PC-3 (cell line): ENCODE measurements around the gene FFAR4. TPM values are rescaled to one million over a fixed set of nuclear protein-coding genes. Genes with fewer than 3 reads are reported as not detected.

Source experiments
- ATAC-seq: fragments of 200-7000 bp; cut with Tn5 transposase; 2 replicates; pipeline ENCODE4 v1.9.1; 2020; ENCODE audit warnings: mild to moderate bottlenecking, moderate library complexity
- BruUV-seq: library from RNA; stranded (reverse); fragments of 400-500 nt; replicated peaks from 2 replicates; lab custom pipeline; 2021; lab: Mats Ljungman, UMichigan
- CTCF ChIA-PET: fragments of 300-600 bp; sonication (Branson Sonifier 250); formaldehyde crosslinking; loops from one replicate; lab custom pipeline; 2022; ENCODE audit warnings: antibody characterized with exemption; lab: Charles Lee
- POLR2A ChIA-PET: fragments of 300-600 bp; sonication (Branson Sonifier 250); formaldehyde crosslinking; loops from one replicate; lab custom pipeline; 2022; ENCODE audit warnings: antibody characterized with exemption; ENCODE audit not compliant: unreplicated experiment; lab: Charles Lee
- DNase-seq: peaks from one replicate; pipeline ENCODE4 v3.0.0-alpha.2; 2015
- H2AFZ ChIP-seq: fragments of 300-600 bp; sonication (generic); 2 replicates; pipeline ENCODE4 v1.6.0; 2016; ENCODE audit warnings: antibody characterized with exemption, low read length
- H3F3A ChIP-seq: fragments of 300-600 bp; sonication (generic); one replicate; pipeline ENCODE4 v1.6.0; 2017; ENCODE audit warnings: antibody characterized with exemption, low read length, control low read depth, mild to moderate bottlenecking; ENCODE audit not compliant: unreplicated experiment
- H3K27ac ChIP-seq: fragments of 300-600 bp; sonication (generic); 2 replicates; pipeline ENCODE4 v1.5.1; 2016; ENCODE audit warnings: mild to moderate bottlenecking, low read length
- H3K27me3 ChIP-seq: fragments of 300-600 bp; sonication (generic); 2 replicates; pipeline ENCODE4 v1.6.1; 2016; ENCODE audit warnings: low read length, mixed read lengths
- H3K36me3 ChIP-seq: fragments of 300-600 bp; sonication (generic); 2 replicates; pipeline ENCODE4 v1.6.1; 2016; ENCODE audit warnings: low read depth, mixed run types, low read length, mixed read lengths
- H3K4me1 ChIP-seq: fragments of 300-600 bp; sonication (generic); 2 replicates; pipeline ENCODE4 v1.5.1; 2016; ENCODE audit warnings: low read length; ENCODE audit not compliant: insufficient read depth
- H3K4me2 ChIP-seq: fragments of 300-600 bp; sonication (generic); 2 replicates; pipeline ENCODE4 v1.6.0; 2016; ENCODE audit warnings: low read length
- H3K4me3 ChIP-seq: fragments of 300-600 bp; sonication (generic); 2 replicates; pipeline ENCODE4 v1.5.1; 2016; ENCODE audit warnings: mild to moderate bottlenecking, low read length, mixed read lengths
- H3K79me2 ChIP-seq: fragments of 300-600 bp; sonication (generic); 2 replicates; pipeline ENCODE4 v1.6.1; 2017; ENCODE audit warnings: low read length, mixed read lengths
- H3K9ac ChIP-seq: fragments of 300-600 bp; sonication (generic); 2 replicates; pipeline ENCODE4 v1.6.0; 2016; ENCODE audit warnings: mild to moderate bottlenecking, low read length
- H3K9me2 ChIP-seq: fragments of 300-600 bp; sonication (generic); replicated peaks from 2 replicates; pipeline ENCODE4 v1.6.1; 2016; ENCODE audit warnings: mixed run types, low read length, mixed read lengths
- H3K9me3 ChIP-seq: fragments of 300-600 bp; sonication (generic); 2 replicates; pipeline ENCODE4 v1.6.1; 2016; ENCODE audit warnings: low read length, mixed read lengths
- H4K20me1 ChIP-seq: fragments of 300-600 bp; sonication (generic); 2 replicates; pipeline ENCODE4 v1.6.1; 2016; ENCODE audit warnings: low read length, mixed read lengths
- EZH2 ChIP-seq: fragments of 300-600 bp; sonication (generic); IDR thresholded peaks from one replicate; pipeline ENCODE4 v1.6.1; 2017; ENCODE audit warnings: antibody characterized with exemption, mild to moderate bottlenecking, low read length; ENCODE audit not compliant: unreplicated experiment
- EZH2phosphoT487 ChIP-seq: fragments of 300-600 bp; sonication (generic); IDR thresholded peaks from 2 replicates; pipeline ENCODE4 v1.6.1; 2018; ENCODE audit warnings: mild to moderate bottlenecking, antibody characterized with exemption, low read length, borderline replicate concordance
- intact Hi-C: fragments of 100-400 bp; cut with micrococcal nuclease; formaldehyde crosslinking; loops from 2 replicates; pipeline ENCODE4 v1.9.0; 2023
- total RNA-seq: library from RNA; depleted of rRNA; stranded (reverse); fragments of >200 nt; gene quantifications from 2 replicates; pipeline ENCODE4 v1.2.3, GENCODE V29; 2014
- TF ChIP-seq, protein P1 (sequence below): fragments of 300-600 bp; sonication (generic); conservative IDR thresholded peaks from 2 replicates; pipeline ENCODE4 v1.5.1; 2017; ENCODE audit warnings: antibody characterized with exemption, low read depth, mild to moderate bottlenecking, low read length

FFAR4 gene
- total RNA-seq, 1 experiment from 2014 or later = 1.5 TPM

DNA sequence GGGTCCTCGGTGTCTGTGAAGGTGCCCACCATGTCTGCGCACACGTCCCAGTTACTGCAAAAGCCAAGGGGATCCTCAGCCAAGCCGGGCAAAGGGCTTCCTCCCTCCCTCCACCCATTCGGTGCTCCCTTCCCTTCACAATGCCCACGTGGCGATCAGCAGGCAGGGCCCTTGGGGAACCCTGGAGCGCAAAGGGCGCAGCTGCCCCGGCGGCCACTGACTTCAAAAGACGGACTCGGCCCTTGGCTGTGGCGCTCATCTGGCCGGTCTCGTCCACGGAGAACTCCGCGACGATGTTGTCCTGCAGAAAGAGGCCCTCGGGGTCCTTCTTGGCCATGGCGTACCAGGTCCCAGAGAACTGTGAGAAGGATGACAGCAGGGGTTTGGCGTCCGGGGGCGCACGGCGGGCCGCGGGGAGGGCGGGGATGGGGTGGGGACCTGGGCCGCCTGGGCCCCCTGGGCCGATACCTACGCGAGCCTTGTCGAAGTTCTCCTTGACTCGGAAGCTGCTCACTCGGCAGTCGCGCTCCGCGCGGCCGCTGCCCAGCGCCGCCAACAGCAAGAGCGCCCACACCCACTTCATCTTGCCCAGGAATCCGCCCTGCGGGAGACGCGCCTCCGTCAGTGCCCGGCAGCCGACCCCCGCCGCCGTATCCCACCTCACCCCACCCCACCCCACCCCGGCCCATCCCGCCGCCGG lies 34.1 kb downstream of the FFAR4 start:
- Histone ChIP-seq H3K9ac (no peak overlapping the region), H3K4me2 (peak overlapping the region; percentile 86; the same call in 1 of the 2 replicates), H3K36me3 (no peaks in the 10 kb centered on the region), H3K4me3 (no peak overlapping the region), H3K79me2 (no peaks in the 10 kb centered on the region), H3F3A (no peaks in the 10 kb centered on the region), H3K9me3 (no peaks in the 10 kb centered on the region), H3K4me1 (peaks cover 8% of the 10 kb centered on the region; the same call in 1 of the 2 replicates), H3K9me2 (no peaks in the 10 kb centered on the region), H2AFZ (no peak overlapping the region), H4K20me1 (no peaks in the 10 kb centered on the region), H3K27me3 (no peaks in the 10 kb centered on the region), H3K27ac (no peak overlapping the region)
- ATAC-seq (peak; percentile 27), DNase-seq (no peak)
- POLR2A ChIA-PET = no interaction called here
- no peak for TF ChIP-seq EZH2
- TF ChIP-seq EZH2phosphoT487 = no peak
- TF ChIP-seq, protein P1, sequence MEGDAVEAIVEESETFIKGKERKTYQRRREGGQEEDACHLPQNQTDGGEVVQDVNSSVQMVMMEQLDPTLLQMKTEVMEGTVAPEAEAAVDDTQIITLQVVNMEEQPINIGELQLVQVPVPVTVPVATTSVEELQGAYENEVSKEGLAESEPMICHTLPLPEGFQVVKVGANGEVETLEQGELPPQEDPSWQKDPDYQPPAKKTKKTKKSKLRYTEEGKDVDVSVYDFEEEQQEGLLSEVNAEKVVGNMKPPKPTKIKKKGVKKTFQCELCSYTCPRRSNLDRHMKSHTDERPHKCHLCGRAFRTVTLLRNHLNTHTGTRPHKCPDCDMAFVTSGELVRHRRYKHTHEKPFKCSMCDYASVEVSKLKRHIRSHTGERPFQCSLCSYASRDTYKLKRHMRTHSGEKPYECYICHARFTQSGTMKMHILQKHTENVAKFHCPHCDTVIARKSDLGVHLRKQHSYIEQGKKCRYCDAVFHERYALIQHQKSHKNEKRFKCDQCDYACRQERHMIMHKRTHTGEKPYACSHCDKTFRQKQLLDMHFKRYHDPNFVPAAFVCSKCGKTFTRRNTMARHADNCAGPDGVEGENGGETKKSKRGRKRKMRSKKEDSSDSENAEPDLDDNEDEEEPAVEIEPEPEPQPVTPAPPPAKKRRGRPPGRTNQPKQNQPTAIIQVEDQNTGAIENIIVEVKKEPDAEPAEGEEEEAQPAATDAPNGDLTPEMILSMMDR = no peak
- intact Hi-C loops = loop anchor here (10.0 kb wide), 1 partner anchor 54 kb away; no protein-coding TSS in a partner anchor
- CTCF ChIA-PET = no interaction called here
- BruUV-seq = no TSS peak

DNA sequence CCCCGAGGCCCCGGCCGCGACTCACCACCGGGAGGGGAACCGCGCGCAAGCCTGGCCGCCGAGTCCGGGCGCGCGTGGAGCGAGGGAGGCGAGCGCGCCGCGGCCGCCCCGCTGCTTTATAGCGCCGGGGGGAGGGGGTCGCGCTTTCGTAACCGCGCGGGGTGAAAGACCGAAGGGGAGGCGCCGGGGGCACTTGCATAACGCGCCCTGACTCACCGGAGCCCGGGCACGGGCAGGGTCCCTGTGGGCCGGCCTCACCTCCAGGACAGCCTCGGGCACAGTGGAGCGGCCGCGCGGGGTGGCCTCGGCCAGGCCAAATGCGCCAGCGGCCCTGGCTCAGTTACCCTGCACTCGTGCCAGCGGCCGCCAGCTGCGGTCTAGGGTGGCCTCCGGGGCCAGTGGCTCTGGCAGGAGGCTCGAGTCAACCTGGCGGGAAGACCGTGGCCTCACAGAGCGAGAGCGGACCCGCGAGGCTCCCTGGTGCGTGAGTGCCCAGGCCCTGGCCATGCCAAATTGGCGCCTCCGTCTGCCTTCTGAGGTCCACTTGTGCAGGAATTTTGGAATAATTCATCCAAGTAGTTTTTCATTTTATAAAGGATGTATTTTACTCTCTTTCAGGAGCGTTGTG lies 34.8 kb downstream of the FFAR4 start, which contains the start of gene RBP4:
RBP4 (minus strand) TSS at position 90 of the 628 bp plus-strand sequence. CDS start 207 bp downstream, outside the sequence.
- peak; percentile 81 for ATAC-seq
- Histone ChIP-seq H3K27ac (no peak within 1 kb of the TSS), H3K79me2 (no peaks in the 10 kb centered on the region), H3F3A (no peaks in the 10 kb centered on the region), H3K36me3 (no peaks in the 10 kb centered on the region), H4K20me1 (no peaks in the 10 kb centered on the region), H3K4me1 (peaks cover 8% of the 10 kb centered on the region; the same call in 1 of the 2 replicates), H3K9me3 (no peaks in the 10 kb centered on the region), H3K27me3 (no peaks in the 10 kb centered on the region), H2AFZ (peak within 1 kb of the TSS; percentile 81), H3K4me2 (peak within 1 kb of the TSS; percentile 86), H3K9ac (no peak within 1 kb of the TSS), H3K9me2 (no peaks in the 10 kb centered on the region), H3K4me3 (peak within 1 kb of the TSS; percentile 65)
- intact Hi-C loops = loop anchor here (10.0 kb wide), 1 partner anchor 54 kb away; no protein-coding TSS in a partner anchor
- POLR2A ChIA-PET = no interaction called here
- CTCF ChIA-PET = no interaction called here
- no TSS peak for BruUV-seq
- peak; percentile 30 for DNase-seq
- TF ChIP-seq EZH2 (no peak), EZH2phosphoT487 (0 out of 2 replicates have a peak, but pooled peaks have one; percentile 32)
- TF ChIP-seq, protein P1 = no peak
